Fibroblast of lung (primary cell): ENCODE measurements around the gene PNPT1.
"Not testable (repeated sequence)": the region's sequence is repeated elsewhere in the genome, so short reads cannot be mapped to it uniquely, and the experiment has no call there.

Experiments used
- CTCF ChIP-seq, 2 donors: IDR thresholded peaks in 1 of 2; conservative IDR thresholded peaks in 1 of 2; 1 replicate in 1 of 2; 2 replicates in 1 of 2; pipeline ENCODE4 v1.5.1; 2011 to 2012; ENCODE audit warnings: low read length in 2 of 2, control low read depth in 1 of 2, inconsistent platforms in 1 of 2, low read depth in 1 of 2, mild to moderate bottlenecking in 1 of 2
- EZH2 ChIP-seq: IDR thresholded peaks from 2 replicates; pipeline ENCODE4 v1.5.1; 2012; ENCODE audit warnings: low read length, control low read depth, mild to moderate bottlenecking; ENCODE audit errors: missing control alignments

DNA sequence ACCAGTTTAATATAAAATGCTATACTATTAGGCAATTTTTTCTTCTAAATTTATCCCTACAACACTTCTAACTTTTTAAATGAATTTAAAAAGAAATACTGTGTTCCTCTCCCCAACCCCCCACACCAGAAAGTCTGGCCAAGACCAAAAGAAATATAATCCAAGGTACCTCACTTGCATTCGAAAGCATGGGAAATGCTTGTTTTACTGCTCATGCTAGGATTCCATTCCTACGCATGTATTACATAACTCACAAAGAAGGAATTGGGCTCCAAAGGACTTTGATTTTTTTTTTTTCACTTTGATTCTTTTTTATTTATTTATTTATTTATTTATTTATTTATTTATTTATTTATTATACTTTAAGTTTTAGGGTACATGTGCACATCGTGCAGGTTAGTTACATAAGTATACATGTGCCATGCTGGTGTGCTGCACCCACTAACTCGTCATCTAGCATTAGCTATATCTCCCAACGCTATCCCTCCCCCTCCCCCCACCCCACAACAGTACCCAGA, 42.4 kb upstream of the PNPT1 start:
- TF ChIP-seq CTCF (conservative IDR thresholded peaks at IDR 0.05 in 1 of 2, IDR thresholded peaks at IDR 0.05 in 1 of 2; ENCODE audit: low read depth in 1 of 2, low read length in 2 of 2); EZH2: not testable (repeated sequence)
